Body of pancreas (tissue), 4 donors: Measurements from ENCODE around the gene SLC25A36. TPM values are rescaled to one million over a fixed set of nuclear protein-coding genes. Genes with fewer than 3 reads are reported as not detected.

Experiments
- ATAC-seq: fragments of 150-250 bp; one replicate; pipeline ENCODE4 v1.9.1; 2016
- DNase-seq, 4 donors: peaks; one replicate each; pipeline ENCODE4 v3.0.0-alpha.2; 2019
- H3K27ac ChIP-seq, 4 donors: fragments of 200-600 bp; sonication (generic); 1 replicate in 3 of 4; 2 replicates in 1 of 4; pipeline versions ENCODE4 v1.5.1 to v1.6.1; 2016 to 2019; ENCODE audit warnings: mild to moderate bottlenecking in 1 of 4, mixed read lengths in 1 of 4, moderate library complexity in 1 of 4
- H3K27me3 ChIP-seq, 2 donors: fragments of 200-600 bp; sonication (generic); one replicate each; pipeline ENCODE4 v1.6.0; 2016; ENCODE audit warnings: mild to moderate bottlenecking in 1 of 2
- H3K36me3 ChIP-seq, 2 donors: fragments of 200-600 bp; sonication (generic); replicated peaks in 1 of 2; 2 replicates each; pipeline ENCODE4 v1.5.1; 2016; ENCODE audit warnings: low read depth in 2 of 2; ENCODE audit not compliant: insufficient read depth in 1 of 2
- H3K4me1 ChIP-seq: fragments of 200-600 bp; sonication (generic); one replicate; pipeline ENCODE4 v1.6.0; 2016
- H3K4me3 ChIP-seq, 2 donors: fragments of 200-600 bp; sonication (generic); 1 replicate in 1 of 2; 2 replicates in 1 of 2; pipeline ENCODE4 v1.5.1; 2016 to 2019
- H3K9me3 ChIP-seq, 3 donors: fragments of 200-600 bp; sonication (generic); 1 replicate in 2 of 3; 2 replicates in 1 of 3; pipeline ENCODE4 v1.5.1; 2016
- CTCF ChIP-seq, 7 experiments: fragments of 450-650 bp in 4 of 7; fragments of 200-600 bp in 3 of 7; sonication (generic) in 3 of 7; IDR thresholded peaks; one replicate each; pipeline ENCODE4 v1.5.1; 2016 to 2019; ENCODE audit warnings: antibody characterized with exemption in 7 of 7
- POLR2A ChIP-seq, 3 donors: fragments of 450-650 bp; IDR thresholded peaks; one replicate each; pipeline ENCODE4 v1.6.1; 2016; ENCODE audit warnings: antibody characterized with exemption in 3 of 3, mild to moderate bottlenecking in 2 of 3
- WGBS, 2 donors: methylation state at CpG; one replicate each; pipeline ENCODE4 v1.1.5; 2017; 5-methylcytosine and 5-hydroxymethylcytosine counted together
- intact Hi-C: fragments of 100-400 bp; cut with DNase I; formaldehyde crosslinking; loops from one replicate; pipeline ENCODE4 v1.15.1; 2023
- total RNA-seq, 2 donors: library from RNA; depleted of rRNA; stranded (reverse); fragments of >200 nt; gene quantifications; one replicate each; pipeline ENCODE4 v1.1.0, GENCODE V29; 2016

The SLC25A36 gene
- total RNA-seq, 2 donors from 2014 or later: 84.0 to 111 TPM

GRCh38 chr3:140927279-140928069 lies 14.2 kb upstream of the SLC25A36 start:
- TF ChIP-seq POLR2A (IDR thresholded peaks at IDR 0.05) (no peak), CTCF (IDR thresholded peaks at IDR 0.05) (no peak)
- Histone ChIP-seq H3K36me3 (no peaks in the 10 kb centered on the region), H3K9me3 (no peaks in the 10 kb centered on the region), H3K27me3 (no peaks in the 10 kb centered on the region), H3K4me1 (peaks cover 21% of the 10 kb centered on the region), H3K27ac (no peak overlapping the region), H3K4me3 (no peak overlapping the region)
- intact Hi-C loops: no loop called here
- WGBS, 2 donors: 9 to 17% methylated on average over 3 of the region's 3 CpGs
- ATAC-seq (no peak), DNase-seq (no peak)

- Histone ChIP-seq H3K27ac (no peak overlapping the region), H3K27me3 (no peaks in the 10 kb centered on the region), H3K4me3 (no peak overlapping the region), H3K36me3 (no peaks in the 10 kb centered on the region), H3K4me1 (peaks cover 21% of the 10 kb centered on the region), H3K9me3 (no peaks in the 10 kb centered on the region)
- WGBS, 2 donors: 88 to 93% methylated on average over 1 of the region's 1 CpG
- TF ChIP-seq POLR2A (IDR thresholded peaks at IDR 0.05) (no peak), CTCF (IDR thresholded peaks at IDR 0.05) (no peak)
- no peak for ATAC-seq
- intact Hi-C loops: no loop called here
- DNase-seq: no peak
Observed at GRCh38 chr3:140929446-140929845, 12.2 kb upstream of the SLC25A36 start.

GRCh38 chr3:140931016-140931454 lies 10.6 kb upstream of the SLC25A36 start:
- TF ChIP-seq POLR2A (IDR thresholded peaks at IDR 0.05) (no peak), CTCF (IDR thresholded peaks at IDR 0.05) (no peak)

DNA sequence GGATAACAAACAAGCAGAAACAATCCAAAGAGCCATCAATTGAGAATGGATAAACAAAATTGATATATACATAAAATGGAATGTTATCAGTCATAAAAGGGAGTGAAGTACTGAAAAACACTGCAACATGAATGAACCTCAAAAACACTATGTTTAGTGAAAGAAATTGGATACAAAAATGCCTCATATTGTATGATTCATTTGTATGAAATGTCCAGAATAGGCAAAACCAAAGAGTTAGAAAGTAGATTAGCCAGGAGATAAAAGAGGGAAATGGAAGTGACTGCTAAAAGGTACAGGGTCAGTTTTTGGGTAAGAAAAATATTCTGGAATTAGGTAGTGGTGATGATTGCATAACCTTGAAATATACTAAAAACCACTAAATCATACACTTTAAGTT lies 9.8 kb upstream of the SLC25A36 start:
- Histone ChIP-seq H3K4me1 (peaks cover 21% of the 10 kb centered on the region), H3K27ac (no peak overlapping the region), H3K27me3 (no peaks in the 10 kb centered on the region), H3K36me3 (no peaks in the 10 kb centered on the region), H3K9me3 (no peaks in the 10 kb centered on the region), H3K4me3 (no peak overlapping the region)
- DNase-seq: no peak
- intact Hi-C loops: no loop called here
- TF ChIP-seq POLR2A (IDR thresholded peaks at IDR 0.05): no peak
- ATAC-seq: no peak

More at GRCh38 chr3:140931016-140931454, 10.6 kb upstream of the SLC25A36 start:
- Histone ChIP-seq H3K9me3 (no peaks in the 10 kb centered on the region), H3K27ac (no peak overlapping the region), H3K4me3 (no peak overlapping the region), H3K4me1 (peaks cover 21% of the 10 kb centered on the region), H3K36me3 (no peaks in the 10 kb centered on the region), H3K27me3 (no peaks in the 10 kb centered on the region)
- intact Hi-C loops: no loop called here
- DNase-seq (no peak), ATAC-seq (no peak)
- 39 to 72% methylated on average over 12 of the region's 12 CpGs for WGBS, 2 donors

DNA sequence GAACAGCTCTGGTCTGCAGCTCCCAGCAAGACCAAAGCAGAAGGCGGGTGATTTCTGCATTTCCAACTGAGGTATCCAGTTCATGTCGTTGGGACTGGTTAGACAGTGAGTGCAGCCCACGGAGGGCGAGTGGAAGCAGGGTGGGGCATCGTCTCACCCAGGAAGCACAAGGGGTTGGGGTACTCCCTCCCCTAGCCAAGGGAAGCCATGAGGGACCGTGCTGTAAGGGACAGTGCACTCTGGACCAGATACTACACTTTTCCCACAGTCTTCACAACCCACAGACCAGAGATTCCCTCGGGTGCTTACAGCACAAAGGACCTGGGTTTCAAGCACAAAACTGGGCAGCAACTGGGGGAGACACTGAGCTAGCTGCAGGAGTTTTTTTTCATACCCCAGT lies 8.5 kb upstream of the SLC25A36 start:
- TF ChIP-seq CTCF (IDR thresholded peaks at IDR 0.05): no peak
- TF ChIP-seq POLR2A (IDR thresholded peaks at IDR 0.05): no peak
- H3K27me3 ChIP-seq: no peaks in the 10 kb centered on the region
- DNase-seq (no peak), ATAC-seq (no peak)
- WGBS, 2 donors: 78 to 82% methylated on average over 7 of the region's 7 CpGs
- intact Hi-C loops: no loop called here
- no peak overlapping the region for H3K27ac ChIP-seq
- H3K36me3 ChIP-seq: no peaks in the 10 kb centered on the region
- H3K9me3 ChIP-seq: no peaks in the 10 kb centered on the region
- no peak overlapping the region for H3K4me3 ChIP-seq
- peaks cover 11% of the 10 kb centered on the region for H3K4me1 ChIP-seq
